Measurements from ENCODE around the gene PRDM16.

GRCh38 chr1:3226191-3226590, 157.2 kb downstream of the PRDM16 start:
- TF ChIP-seq CTCF (optimal IDR thresholded peaks at IDR 0.05 in 1 of 3, IDR thresholded peaks at IDR 0.05 in 1 of 3, conservative IDR thresholded peaks at IDR 0.05 in 1 of 3; ENCODE audit: extremely low read depth in 1 of 3, insufficient read depth in 2 of 3, low read length in 3 of 3) (no peak), EZH2 (IDR thresholded peaks at IDR 0.05; ENCODE audit: low read length) (no peak)
